GOT3 (cell line): Measurements from ENCODE around the gene ELL.

Experiments used
- DNase-seq: peaks from one replicate; lab custom pipeline; 2025; ENCODE audit warnings: mixed read lengths; lab: John Stamatoyannopoulos, UW

The ELL gene

GRCh38 chr19:18433735-18434398 lies 88.0 kb downstream of the ELL start:
- no peak for DNase-seq

GRCh38 chr19:18433015-18433691 lies 88.7 kb downstream of the ELL start:
- DNase-seq = no peak

- no peak for DNase-seq
Observed at GRCh38 chr19:18432275-18433014, 89.4 kb downstream of the ELL start.

- DNase-seq = no peak
Observed at GRCh38 chr19:18431351-18432197, 90.3 kb downstream of the ELL start.

- no peak for DNase-seq
Observed at GRCh38 chr19:18430417-18431144, 91.3 kb downstream of the ELL start.

- no peak for DNase-seq
Observed at GRCh38 chr19:18429717-18430416, 92.0 kb downstream of the ELL start.

GRCh38 chr19:18428787-18429674 lies 92.8 kb downstream of the ELL start:
- DNase-seq = no peak

GRCh38 chr19:18428173-18428786 lies 93.6 kb downstream of the ELL start:
- no peak for DNase-seq

GRCh38 chr19:18427743-18428113 lies 94.1 kb downstream of the ELL start:
- no peak for DNase-seq

GRCh38 chr19:18427080-18427742 lies 94.7 kb downstream of the ELL start:
- no peak for DNase-seq

GRCh38 chr19:18426416-18426767 lies 95.5 kb downstream of the ELL start:
- DNase-seq = no peak

GRCh38 chr19:18425515-18426415 lies 96.1 kb downstream of the ELL start:
- no peak for DNase-seq

GRCh38 chr19:18424890-18425514 lies 96.9 kb downstream of the ELL start:
- DNase-seq = no peak

- no peak for DNase-seq
Observed at GRCh38 chr19:18424122-18424889, 97.6 kb downstream of the ELL start.

GRCh38 chr19:18423258-18424020 lies 98.4 kb downstream of the ELL start:
- no peak for DNase-seq
